OCI-LY1 (cell line): ENCODE results near the gene CFAP210.

Experiments
- H2AFZ ChIP-seq: fragments of 200-600 bp; sonication (generic), shearing (Covaris generic); 2 replicates; pipeline ENCODE4 v1.6.0; 2014; ENCODE audit warnings: antibody characterized with exemption, mild to moderate bottlenecking, low read length
- H3F3A ChIP-seq: fragments of 200-600 bp; sonication (generic), shearing (Covaris generic); 2 replicates; pipeline ENCODE4 v1.6.0; 2014; ENCODE audit warnings: mild to moderate bottlenecking, antibody characterized with exemption, low read length, moderate library complexity; ENCODE audit not compliant: insufficient read depth
- H3K27ac ChIP-seq: fragments of 200-600 bp; sonication (generic); 2 replicates; pipeline ENCODE4 v1.5.1; 2014; ENCODE audit warnings: low read length, mixed run types, mild to moderate bottlenecking, low read depth; ENCODE audit not compliant: poor library complexity, severe bottlenecking
- H3K27me3 ChIP-seq: fragments of 200-600 bp; sonication (generic); 2 replicates; pipeline ENCODE4 v1.6.0; 2014; ENCODE audit warnings: antibody characterized with exemption, mild to moderate bottlenecking, low read length, moderate library complexity; ENCODE audit not compliant: insufficient read depth
- H3K36me3 ChIP-seq: fragments of 200-600 bp; sonication (generic); 2 replicates; pipeline ENCODE4 v1.6.1; 2014; ENCODE audit warnings: mild to moderate bottlenecking, antibody characterized with exemption, low read length, moderate library complexity, mixed read lengths; ENCODE audit not compliant: insufficient read depth
- H3K4me1 ChIP-seq: fragments of 200-600 bp; sonication (generic); 2 replicates; pipeline ENCODE4 v1.5.1; 2014; ENCODE audit warnings: mild to moderate bottlenecking, low read length, moderate library complexity; ENCODE audit not compliant: insufficient read depth, severe bottlenecking
- H3K4me2 ChIP-seq: fragments of 200-600 bp; sonication (generic), shearing (Covaris generic); 2 replicates; pipeline ENCODE4 v1.6.1; 2014; ENCODE audit warnings: low read length
- H3K4me3 ChIP-seq: fragments of 200-600 bp; sonication (generic); 2 replicates; pipeline ENCODE4 v1.5.1; 2014; ENCODE audit warnings: low read length, low read depth, mild to moderate bottlenecking, mixed read lengths; ENCODE audit not compliant: poor library complexity, severe bottlenecking
- H3K79me2 ChIP-seq: fragments of 200-600 bp; shearing (Covaris generic); 2 replicates; pipeline ENCODE4 v1.6.1; 2016; ENCODE audit warnings: mixed run types, low read length, mixed read lengths; ENCODE audit not compliant: insufficient read depth
- H3K9ac ChIP-seq: fragments of 200-600 bp; sonication (generic), shearing (Covaris generic); 2 replicates; pipeline ENCODE4 v1.6.1; 2014; ENCODE audit warnings: mild to moderate bottlenecking, low read length, mixed read lengths
- H3K9me2 ChIP-seq: fragments of 200-600 bp; sonication (generic), shearing (Covaris generic); 2 replicates; pipeline ENCODE4 v1.6.1; 2014; ENCODE audit warnings: low read depth, mild to moderate bottlenecking, low read length, mixed read lengths
- H3K9me3 ChIP-seq: fragments of 200-600 bp; shearing (Covaris generic); 2 replicates; pipeline ENCODE4 v1.6.1; 2014; ENCODE audit warnings: low read length, mixed read lengths
- H4K20me1 ChIP-seq: fragments of 200-600 bp; sonication (generic), shearing (Covaris generic); 2 replicates; pipeline ENCODE4 v1.6.0; 2016; ENCODE audit warnings: mild to moderate bottlenecking, low read length; ENCODE audit not compliant: insufficient read depth
- CTCF ChIP-seq: fragments of 200-600 bp; sonication (generic), shearing (Covaris generic); IDR thresholded peaks from 2 replicates; pipeline ENCODE4 v1.5.1; 2017; ENCODE audit warnings: mild to moderate bottlenecking, antibody characterized with exemption, low read length, moderate library complexity, mixed read lengths
- EZH2 ChIP-seq: fragments of 200-600 bp; sonication (generic), shearing (Covaris generic); IDR thresholded peaks from 2 replicates; pipeline ENCODE4 v1.8.0; 2017; ENCODE audit warnings: borderline replicate concordance, mixed run types, mild to moderate bottlenecking, antibody characterized with exemption, low read length, moderate library complexity, mixed read lengths

The CFAP210 gene

DNA sequence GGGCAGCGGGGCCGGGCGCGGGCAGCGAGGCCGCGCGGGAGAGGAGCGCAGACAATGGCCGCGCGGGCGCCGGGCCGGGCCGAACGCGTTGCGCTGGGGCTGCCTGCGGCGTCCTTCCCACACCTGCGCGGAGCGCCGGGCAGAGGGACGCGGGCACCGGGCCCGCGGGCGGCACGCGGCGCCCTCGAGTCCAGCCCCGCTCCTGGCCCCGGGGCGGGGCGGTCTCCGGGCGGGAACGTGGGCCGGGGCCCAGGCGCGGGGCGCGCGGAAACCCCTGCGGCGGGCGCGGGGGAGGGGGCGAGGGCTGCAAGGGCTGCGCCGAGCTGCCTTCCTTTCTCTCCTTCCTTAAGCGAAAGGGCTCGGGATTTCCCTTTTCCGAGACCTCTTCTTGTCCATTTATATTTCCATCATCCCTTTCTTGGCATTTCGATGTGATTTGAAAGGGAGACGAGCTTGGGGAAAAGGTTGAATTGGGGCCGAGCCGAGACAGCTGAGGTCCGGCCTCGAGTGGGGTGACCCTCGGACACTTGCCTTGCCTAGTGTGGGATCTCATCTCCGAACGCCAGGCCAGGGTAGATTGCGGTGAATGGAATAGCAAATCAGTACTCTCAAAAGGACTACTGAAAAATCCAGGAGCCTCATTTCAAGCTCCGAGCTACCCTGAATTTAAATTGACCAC lies 40.1 kb upstream of the CFAP210 start:
- Histone ChIP-seq H3K4me1 (peaks cover 13% of the 10 kb centered on the region), H3K9me3 (no peaks in the 10 kb centered on the region), H3K27me3 (peaks cover 6% of the 10 kb centered on the region; the same call in 1 of the 2 replicates), H3K27ac (no peak overlapping the region), H3F3A (no peaks in the 10 kb centered on the region), H3K9me2 (no peaks in the 10 kb centered on the region), H3K79me2 (no peaks in the 10 kb centered on the region), H3K4me2 (peak overlapping the region; percentile 83), H2AFZ (no peak overlapping the region), H3K36me3 (no peaks in the 10 kb centered on the region), H3K9ac (peak overlapping the region; percentile 60), H3K4me3 (peak overlapping the region; percentile 83), H4K20me1 (no peaks in the 10 kb centered on the region)
- no peak for TF ChIP-seq CTCF
- TF ChIP-seq EZH2: no peak

- no peak overlapping the region for H3K27ac ChIP-seq
- H3K4me3 ChIP-seq: peak overlapping the region; percentile 83
Measured at GRCh38 chr2:169732583-169733358, 38.6 kb upstream of the CFAP210 start.

GRCh38 chr2:169732075-169732474 lies 37.9 kb upstream of the CFAP210 start:
- H3K9ac ChIP-seq: no peak overlapping the region
- H3K9me2 ChIP-seq: no peaks in the 10 kb centered on the region
- no peak overlapping the region for H3K4me2 ChIP-seq
- no peak overlapping the region for H3K4me3 ChIP-seq
- no peaks in the 10 kb centered on the region for H4K20me1 ChIP-seq
- no peaks in the 10 kb centered on the region for H3K9me3 ChIP-seq
- peaks cover 13% of the 10 kb centered on the region for H3K4me1 ChIP-seq
- H3K36me3 ChIP-seq: no peaks in the 10 kb centered on the region
- TF ChIP-seq CTCF (no peak), EZH2 (no peak)
- H3K79me2 ChIP-seq: no peaks in the 10 kb centered on the region
- H3K27ac ChIP-seq: no peak overlapping the region
- H2AFZ ChIP-seq: no peak overlapping the region
- H3K27me3 ChIP-seq: peaks cover 6% of the 10 kb centered on the region; the same call in 1 of the 2 replicates
- no peaks in the 10 kb centered on the region for H3F3A ChIP-seq

More at GRCh38 chr2:169732583-169733358, 38.6 kb upstream of the CFAP210 start:
- Histone ChIP-seq H3F3A (no peaks in the 10 kb centered on the region), H3K4me1 (peaks cover 13% of the 10 kb centered on the region), H4K20me1 (no peaks in the 10 kb centered on the region), H3K79me2 (no peaks in the 10 kb centered on the region), H3K4me2 (peak overlapping the region; percentile 69), H3K9me3 (no peaks in the 10 kb centered on the region), H3K9ac (peak overlapping the region; percentile 69; the same call in 1 of the 2 replicates), H3K27me3 (peaks cover 6% of the 10 kb centered on the region; the same call in 1 of the 2 replicates), H3K36me3 (no peaks in the 10 kb centered on the region), H3K9me2 (no peaks in the 10 kb centered on the region), H2AFZ (no peak overlapping the region)
- TF ChIP-seq EZH2 (no peak), CTCF (no peak)
